ENCODE results near the gene PRDM2.

Gene PRDM2

DNA sequence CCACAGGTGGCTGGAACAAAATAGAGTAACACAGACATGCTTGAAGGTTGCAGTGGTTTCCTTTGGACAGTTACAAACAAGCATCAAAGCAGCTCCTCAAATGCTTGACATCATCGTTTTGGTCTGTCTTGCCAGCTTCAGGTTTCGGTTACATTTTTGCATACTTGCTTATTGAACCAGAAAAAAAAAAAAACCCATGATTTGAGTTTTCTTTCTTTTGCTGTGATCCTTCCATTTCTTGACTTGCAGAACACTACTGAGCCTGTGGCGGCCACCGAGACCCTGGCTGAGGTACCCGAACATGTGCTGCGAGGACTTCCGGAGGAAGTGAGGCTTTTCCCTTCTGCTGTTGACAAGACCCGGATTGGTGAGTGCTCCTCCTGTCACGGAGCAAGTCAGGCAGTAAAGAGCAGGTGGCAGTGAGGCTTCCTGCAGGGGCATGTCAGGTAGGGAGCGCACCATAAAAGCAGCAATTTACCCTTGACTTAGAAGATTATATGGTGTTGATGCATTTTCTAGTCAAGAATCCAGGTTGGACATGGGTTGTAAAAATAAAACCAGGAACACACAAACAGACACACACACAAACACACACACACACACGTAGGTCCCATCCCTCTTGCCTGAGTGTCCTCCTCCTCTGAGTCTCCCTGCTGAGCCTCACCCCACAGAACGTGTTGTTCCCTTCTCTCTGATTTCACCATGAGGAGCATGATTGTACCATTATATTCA is 30.9 kb downstream of the PRDM2 start:
- H3K27ac ChIP-seq (ENCODE audit: low read depth, low read length): no peak overlapping the region
- no peaks in the 10 kb centered on the region for H3K27me3 ChIP-seq (ENCODE audit: control insufficient read depth in 5 of 5, insufficient read depth in 4 of 5, low read length in 5 of 5)
- H3K9me3 ChIP-seq (ENCODE audit: control insufficient read depth in 5 of 5, low read length in 5 of 5): no peaks in the 10 kb centered on the region
- peaks cover 0 to 8% (median 5%) of the 10 kb centered on the region in 5 donors for H3K4me1 ChIP-seq (ENCODE audit: control insufficient read depth in 5 of 5, insufficient read depth in 5 of 5, low read length in 5 of 5)
- peak overlapping the region in 1 of 5 donors; percentile 26 for H3K9ac ChIP-seq (ENCODE audit: low read length in 5 of 5)
- peak overlapping the region in 4 of 5 donors; percentile 18 to 50 (median 48) for H3K4me3 ChIP-seq (ENCODE audit: low read depth in 1 of 5, low read length in 5 of 5)
- peaks cover 0 to 4% (median 0%) of the 10 kb centered on the region in 5 donors for H3K36me3 ChIP-seq (ENCODE audit: control insufficient read depth in 5 of 5, insufficient read depth in 5 of 5, low read length in 5 of 5)

GRCh38 chr1:13731897-13732296 is 31.9 kb downstream of the PRDM2 start:
- peaks cover 0 to 8% (median 5%) of the 10 kb centered on the region in 5 donors for H3K4me1 ChIP-seq (ENCODE audit: control insufficient read depth in 5 of 5, insufficient read depth in 5 of 5, low read length in 5 of 5)
- H3K4me3 ChIP-seq (ENCODE audit: low read depth in 1 of 5, low read length in 5 of 5): no peak overlapping the region
- H3K9ac ChIP-seq (ENCODE audit: low read length in 5 of 5): no peak overlapping the region
- H3K9me3 ChIP-seq (ENCODE audit: control insufficient read depth in 5 of 5, low read length in 5 of 5): no peaks in the 10 kb centered on the region
- no peak overlapping the region for H3K27ac ChIP-seq (ENCODE audit: low read depth, low read length)
- H3K27me3 ChIP-seq (ENCODE audit: control insufficient read depth in 5 of 5, insufficient read depth in 4 of 5, low read length in 5 of 5): no peaks in the 10 kb centered on the region
- peaks cover 0 to 4% (median 0%) of the 10 kb centered on the region in 5 donors for H3K36me3 ChIP-seq (ENCODE audit: control insufficient read depth in 5 of 5, insufficient read depth in 5 of 5, low read length in 5 of 5)

DNA sequence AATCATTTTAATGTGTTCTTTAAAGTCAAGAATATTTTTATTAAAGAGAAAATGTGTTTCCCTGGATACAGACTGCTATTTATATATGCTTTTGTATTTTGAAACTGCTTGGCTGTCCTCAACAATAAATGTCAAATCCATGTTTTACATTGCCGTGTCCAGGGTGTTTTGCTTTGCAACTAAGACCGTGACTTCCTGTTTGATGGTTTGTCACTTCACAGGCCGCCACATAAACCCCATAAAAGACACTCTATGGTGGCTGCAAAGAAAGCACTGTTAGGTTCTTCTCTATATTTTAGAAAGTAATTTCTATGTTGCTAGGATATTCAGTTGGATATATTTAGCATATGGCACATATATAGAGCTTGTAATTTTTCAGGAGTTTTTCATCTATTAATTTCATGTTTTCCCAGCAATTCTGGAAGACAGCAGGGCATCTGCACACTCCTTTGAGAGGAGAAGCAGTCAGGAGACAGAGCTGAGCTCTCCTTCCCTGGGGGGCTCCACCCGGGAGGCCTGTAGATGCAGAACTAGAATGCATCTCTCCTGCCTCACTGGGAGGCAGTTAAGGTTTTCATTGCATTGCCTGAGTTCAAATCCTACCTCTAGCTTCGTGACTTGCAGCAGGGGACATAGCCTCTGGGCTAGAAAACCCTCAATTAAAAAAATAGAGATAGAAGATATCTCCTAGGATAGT is 33.1 kb downstream of the PRDM2 start:
- no peak overlapping the region for H3K4me3 ChIP-seq (ENCODE audit: low read depth in 1 of 5, low read length in 5 of 5)
- no peaks in the 10 kb centered on the region for H3K27me3 ChIP-seq (ENCODE audit: control insufficient read depth in 5 of 5, insufficient read depth in 4 of 5, low read length in 5 of 5)
- H3K27ac ChIP-seq (ENCODE audit: low read depth, low read length): no peak overlapping the region
- peaks cover 0 to 8% (median 5%) of the 10 kb centered on the region in 5 donors for H3K4me1 ChIP-seq (ENCODE audit: control insufficient read depth in 5 of 5, insufficient read depth in 5 of 5, low read length in 5 of 5)
- H3K9ac ChIP-seq (ENCODE audit: low read length in 5 of 5): no peak overlapping the region
- no peaks in the 10 kb centered on the region for H3K9me3 ChIP-seq (ENCODE audit: control insufficient read depth in 5 of 5, low read length in 5 of 5)
- peaks cover 0 to 4% (median 0%) of the 10 kb centered on the region in 5 donors for H3K36me3 ChIP-seq (ENCODE audit: control insufficient read depth in 5 of 5, insufficient read depth in 5 of 5, low read length in 5 of 5)

DNA sequence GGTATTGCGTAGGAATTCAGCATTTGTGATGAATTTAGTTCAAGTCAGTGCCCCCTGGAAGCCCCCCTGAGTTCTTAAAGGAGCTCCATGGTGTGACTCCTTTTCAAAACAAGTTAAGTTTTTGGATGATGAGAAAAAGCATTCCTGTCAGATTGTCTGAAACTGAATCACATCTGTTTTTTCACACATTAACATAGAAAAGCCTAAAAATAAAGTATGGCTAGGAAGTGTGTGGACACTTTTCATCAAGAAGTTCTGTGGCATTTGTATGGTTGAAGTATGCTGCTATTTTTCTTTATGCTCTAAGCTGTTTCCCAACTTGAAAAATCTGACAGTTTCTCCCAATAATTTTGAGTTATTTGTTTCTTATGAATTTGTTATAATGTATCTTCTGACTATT is 33.7 kb downstream of the PRDM2 start:
- Histone ChIP-seq H3K27ac (ENCODE audit: low read depth, low read length) (no peak overlapping the region), H3K9me3 (ENCODE audit: control insufficient read depth in 5 of 5, low read length in 5 of 5) (no peaks in the 10 kb centered on the region), H3K36me3 (ENCODE audit: control insufficient read depth in 5 of 5, insufficient read depth in 5 of 5, low read length in 5 of 5) (peaks cover 0 to 4% (median 0%) of the 10 kb centered on the region in 5 donors), H3K4me1 (ENCODE audit: control insufficient read depth in 5 of 5, insufficient read depth in 5 of 5, low read length in 5 of 5) (peaks cover 0 to 8% (median 5%) of the 10 kb centered on the region in 5 donors), H3K9ac (ENCODE audit: low read length in 5 of 5) (no peak overlapping the region), H3K4me3 (ENCODE audit: low read depth in 1 of 5, low read length in 5 of 5) (no peak overlapping the region), H3K27me3 (ENCODE audit: control insufficient read depth in 5 of 5, insufficient read depth in 4 of 5, low read length in 5 of 5) (no peaks in the 10 kb centered on the region)

DNA sequence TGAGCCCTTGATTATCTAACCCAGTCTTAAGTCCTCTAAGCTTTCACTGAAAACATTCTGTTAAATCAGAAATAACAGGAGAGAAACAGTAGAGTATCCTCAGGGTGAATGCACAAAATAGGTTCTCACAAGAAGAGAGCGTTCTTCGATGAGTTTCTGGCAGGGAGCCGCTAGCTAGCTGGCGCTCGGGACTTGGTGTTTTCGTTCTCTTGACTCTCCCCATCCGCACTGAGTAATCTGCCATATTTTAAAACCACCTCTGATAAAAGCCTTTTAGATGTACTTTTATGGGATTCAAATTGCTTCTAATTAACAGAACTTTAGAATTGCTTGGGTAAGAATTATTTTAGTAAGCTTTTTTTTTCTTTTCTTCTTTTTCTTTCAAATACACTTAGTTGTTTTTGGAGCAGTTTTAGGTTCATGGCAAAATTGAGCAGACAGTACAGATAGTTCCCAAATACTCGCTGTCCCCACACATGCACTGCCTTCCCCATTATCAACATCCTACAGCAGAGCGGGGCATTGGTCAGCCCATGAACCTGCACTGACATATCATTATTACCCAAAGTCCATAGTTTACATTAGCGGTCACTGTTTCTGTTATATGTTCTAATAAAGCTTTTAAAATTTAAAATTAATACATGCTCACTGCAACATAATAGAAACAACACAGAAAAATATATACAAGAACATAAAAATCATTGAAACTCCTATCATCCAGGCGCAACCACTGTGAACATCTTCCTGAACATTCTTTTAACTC is 35.4 kb downstream of the PRDM2 start:
- H3K4me1 ChIP-seq (ENCODE audit: control insufficient read depth in 5 of 5, insufficient read depth in 5 of 5, low read length in 5 of 5): peaks cover 0 to 8% (median 3%) of the 10 kb centered on the region in 5 donors
- H3K9me3 ChIP-seq (ENCODE audit: control insufficient read depth in 5 of 5, low read length in 5 of 5): no peaks in the 10 kb centered on the region
- no peak overlapping the region for H3K27ac ChIP-seq (ENCODE audit: low read depth, low read length)
- no peaks in the 10 kb centered on the region for H3K27me3 ChIP-seq (ENCODE audit: control insufficient read depth in 5 of 5, insufficient read depth in 4 of 5, low read length in 5 of 5)
- H3K4me3 ChIP-seq (ENCODE audit: low read depth in 1 of 5, low read length in 5 of 5): no peak overlapping the region
- H3K9ac ChIP-seq (ENCODE audit: low read length in 5 of 5): no peak overlapping the region
- peaks cover 0 to 4% (median 0%) of the 10 kb centered on the region in 5 donors for H3K36me3 ChIP-seq (ENCODE audit: control insufficient read depth in 5 of 5, insufficient read depth in 5 of 5, low read length in 5 of 5)

DNA sequence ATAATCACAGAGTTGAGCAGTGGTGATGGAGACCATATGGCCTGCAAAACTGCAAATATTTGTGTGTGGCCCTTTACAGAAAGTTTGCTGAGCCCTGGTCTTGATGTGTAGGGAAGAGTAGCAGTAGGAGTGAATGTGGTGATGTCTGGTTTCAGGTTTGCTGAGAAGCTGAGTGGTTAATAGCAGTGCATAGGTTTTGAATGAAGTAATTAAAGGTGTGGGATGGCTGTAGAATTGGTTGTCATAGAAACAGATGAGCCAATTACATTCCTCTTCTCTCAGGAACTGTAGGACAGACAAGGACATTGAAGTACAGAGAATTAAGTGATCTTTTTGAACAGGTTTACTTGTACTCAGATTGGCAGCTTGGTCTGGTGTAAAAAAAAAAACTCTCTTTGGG is 37.4 kb downstream of the PRDM2 start:
- Histone ChIP-seq H3K9me3 (ENCODE audit: control insufficient read depth in 5 of 5, low read length in 5 of 5) (no peaks in the 10 kb centered on the region), H3K9ac (ENCODE audit: low read length in 5 of 5) (no peak overlapping the region), H3K4me1 (ENCODE audit: control insufficient read depth in 5 of 5, insufficient read depth in 5 of 5, low read length in 5 of 5) (no peaks in the 10 kb centered on the region), H3K4me3 (ENCODE audit: low read depth in 1 of 5, low read length in 5 of 5) (no peak overlapping the region), H3K36me3 (ENCODE audit: control insufficient read depth in 5 of 5, insufficient read depth in 5 of 5, low read length in 5 of 5) (peaks cover 0 to 5% (median 3%) of the 10 kb centered on the region in 5 donors), H3K27ac (ENCODE audit: low read depth, low read length) (no peak overlapping the region), H3K27me3 (ENCODE audit: control insufficient read depth in 5 of 5, insufficient read depth in 4 of 5, low read length in 5 of 5) (no peaks in the 10 kb centered on the region)

DNA sequence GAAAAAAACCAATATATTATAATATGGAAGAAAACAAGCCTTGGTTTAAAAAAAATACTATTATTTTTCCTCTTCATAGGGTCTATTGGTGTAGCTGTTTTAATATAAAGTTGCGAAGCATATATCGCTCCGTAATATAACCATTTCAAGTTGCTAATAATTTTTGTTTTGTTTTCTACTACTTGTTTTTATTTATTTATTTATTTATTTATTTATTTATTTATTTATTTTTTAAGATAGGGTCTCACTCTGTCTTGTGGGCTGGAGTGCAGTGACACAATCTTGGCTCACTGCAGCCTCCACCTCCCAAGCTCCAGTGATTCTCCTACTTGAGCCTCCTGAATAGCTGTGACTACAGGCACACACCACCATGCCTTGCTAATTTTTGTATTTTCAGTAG is 46.4 kb downstream of the PRDM2 start:
- H3K4me3 ChIP-seq (ENCODE audit: low read depth in 1 of 5, low read length in 5 of 5): no peak overlapping the region
- H3K9ac ChIP-seq (ENCODE audit: low read length in 5 of 5): no peak overlapping the region
- no peak overlapping the region for H3K27ac ChIP-seq (ENCODE audit: low read depth, low read length)
- no peaks in the 10 kb centered on the region for H3K27me3 ChIP-seq (ENCODE audit: control insufficient read depth in 5 of 5, insufficient read depth in 4 of 5, low read length in 5 of 5)
- peaks cover 0 to 7% (median 4%) of the 10 kb centered on the region in 5 donors for H3K36me3 ChIP-seq (ENCODE audit: control insufficient read depth in 5 of 5, insufficient read depth in 5 of 5, low read length in 5 of 5)
- H3K9me3 ChIP-seq (ENCODE audit: control insufficient read depth in 5 of 5, low read length in 5 of 5): no peaks in the 10 kb centered on the region
- peaks cover 3 to 25% (median 22%) of the 10 kb centered on the region in 5 donors for H3K4me1 ChIP-seq (ENCODE audit: control insufficient read depth in 5 of 5, insufficient read depth in 5 of 5, low read length in 5 of 5)

GRCh38 chr1:13748610-13749505 is 48.9 kb downstream of the PRDM2 start:
- peaks cover 8 to 39% (median 34%) of the 10 kb centered on the region in 5 donors for H3K4me1 ChIP-seq (ENCODE audit: control insufficient read depth in 5 of 5, insufficient read depth in 5 of 5, low read length in 5 of 5)
- H3K4me3 ChIP-seq (ENCODE audit: low read depth in 1 of 5, low read length in 5 of 5): peak overlapping the region; percentile 81 to 90 (median 82)
- H3K27ac ChIP-seq (ENCODE audit: low read depth, low read length): peak overlapping the region; percentile 92
- no peaks in the 10 kb centered on the region for H3K27me3 ChIP-seq (ENCODE audit: control insufficient read depth in 5 of 5, insufficient read depth in 4 of 5, low read length in 5 of 5)
- peak overlapping the region; percentile 56 to 85 (median 82) for H3K9ac ChIP-seq (ENCODE audit: low read length in 5 of 5)
- H3K9me3 ChIP-seq (ENCODE audit: control insufficient read depth in 5 of 5, low read length in 5 of 5): no peaks in the 10 kb centered on the region
- H3K36me3 ChIP-seq (ENCODE audit: control insufficient read depth in 5 of 5, insufficient read depth in 5 of 5, low read length in 5 of 5): peaks cover 0 to 1% (median 0%) of the 10 kb centered on the region in 5 donors
